Fibroblast of lung (primary cell): Measurements from ENCODE around the gene MIER2.
"Not testable (repeated sequence)": the region's sequence is repeated elsewhere in the genome, so short reads cannot be mapped to it uniquely, and the experiment has no call there.

Source experiments
- CTCF ChIP-seq, 2 donors: IDR thresholded peaks in 1 of 2; conservative IDR thresholded peaks in 1 of 2; 1 replicate in 1 of 2; 2 replicates in 1 of 2; pipeline ENCODE4 v1.5.1; 2011 to 2012; ENCODE audit warnings: low read length in 2 of 2, control low read depth in 1 of 2, inconsistent platforms in 1 of 2, low read depth in 1 of 2, mild to moderate bottlenecking in 1 of 2
- EZH2 ChIP-seq: IDR thresholded peaks from 2 replicates; pipeline ENCODE4 v1.5.1; 2012; ENCODE audit warnings: low read length, control low read depth, mild to moderate bottlenecking; ENCODE audit errors: missing control alignments

- TF ChIP-seq CTCF (conservative IDR thresholded peaks at IDR 0.05 in 1 of 2, IDR thresholded peaks at IDR 0.05 in 1 of 2; ENCODE audit: low read depth in 1 of 2, low read length in 2 of 2); EZH2: not testable (repeated sequence)
Observed at GRCh38 chr19:381901-382300, 37.3 kb upstream of the MIER2 start.
